ENCODE measurements around the gene OR2L2.
"Not testable (repeated sequence)": the region's sequence is repeated elsewhere in the genome, so short reads cannot be mapped to it uniquely, and the experiment has no call there.

Gene OR2L2

DNA sequence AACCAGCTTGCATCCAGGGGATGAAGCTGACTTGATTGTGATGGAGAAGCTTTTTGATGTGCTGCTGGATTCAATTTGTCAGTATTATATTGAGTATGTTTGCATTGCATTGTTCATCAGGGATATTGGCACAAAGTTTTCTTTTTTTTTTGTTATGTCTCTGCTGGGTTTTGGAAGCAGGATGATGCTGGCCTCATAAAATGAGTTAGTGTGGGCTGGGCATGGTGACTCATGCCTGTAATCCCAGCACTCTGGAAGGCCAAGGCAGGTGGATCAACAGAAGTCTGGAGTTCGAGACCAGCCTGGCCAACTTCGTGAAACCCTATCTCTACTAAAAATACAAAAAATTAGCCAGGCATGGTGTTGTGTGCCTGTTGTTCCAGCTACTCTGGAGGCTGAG lies 25.4 kb downstream of the OR2L2 start:
- no peak overlapping the region for H3K9ac ChIP-seq (ENCODE audit: low read depth, low read length)
- H3K4me1 ChIP-seq (ENCODE audit: control insufficient read depth, insufficient read depth, low read length): no peaks in the 10 kb centered on the region
- H3K9me3 ChIP-seq (ENCODE audit: control insufficient read depth, insufficient read depth, low read length): peaks cover 4% of the 10 kb centered on the region
- no peaks in the 10 kb centered on the region for H3K36me3 ChIP-seq (ENCODE audit: control insufficient read depth, insufficient read depth, low read length)
- H3K27me3 ChIP-seq (ENCODE audit: control insufficient read depth, insufficient read depth, low read length): no peaks in the 10 kb centered on the region
- no peak overlapping the region for H3K4me3 ChIP-seq (ENCODE audit: low read depth, low read length)

DNA sequence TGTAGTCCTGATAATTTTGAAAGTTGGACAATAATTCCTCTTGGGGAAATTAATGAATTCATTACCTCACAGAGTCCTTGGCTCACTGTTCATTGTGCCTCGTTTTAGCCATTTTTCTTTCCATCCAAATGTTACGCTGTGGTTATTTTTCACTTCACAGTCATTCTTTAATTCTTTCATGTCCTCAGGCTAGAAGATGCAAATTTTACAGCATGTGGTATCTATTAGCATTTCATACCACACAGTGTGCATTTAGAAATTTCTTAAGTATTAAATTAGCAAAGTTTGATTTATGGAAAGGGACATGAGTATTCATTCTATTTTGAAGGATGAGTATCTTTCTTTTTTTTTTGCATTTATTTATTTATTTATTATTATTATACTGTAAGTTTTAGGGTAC lies 35.2 kb downstream of the OR2L2 start:
- no peaks in the 10 kb centered on the region for H3K27me3 ChIP-seq (ENCODE audit: control insufficient read depth, insufficient read depth, low read length)
- no peaks in the 10 kb centered on the region for H3K4me1 ChIP-seq (ENCODE audit: control insufficient read depth, insufficient read depth, low read length)
- H3K4me3 ChIP-seq (ENCODE audit: low read depth, low read length): no peak overlapping the region
- H3K36me3 ChIP-seq (ENCODE audit: control insufficient read depth, insufficient read depth, low read length): no peaks in the 10 kb centered on the region
- no peak overlapping the region for H3K9ac ChIP-seq (ENCODE audit: low read depth, low read length)
- H3K9me3 ChIP-seq (ENCODE audit: control insufficient read depth, insufficient read depth, low read length): peaks cover 19% of the 10 kb centered on the region

DNA sequence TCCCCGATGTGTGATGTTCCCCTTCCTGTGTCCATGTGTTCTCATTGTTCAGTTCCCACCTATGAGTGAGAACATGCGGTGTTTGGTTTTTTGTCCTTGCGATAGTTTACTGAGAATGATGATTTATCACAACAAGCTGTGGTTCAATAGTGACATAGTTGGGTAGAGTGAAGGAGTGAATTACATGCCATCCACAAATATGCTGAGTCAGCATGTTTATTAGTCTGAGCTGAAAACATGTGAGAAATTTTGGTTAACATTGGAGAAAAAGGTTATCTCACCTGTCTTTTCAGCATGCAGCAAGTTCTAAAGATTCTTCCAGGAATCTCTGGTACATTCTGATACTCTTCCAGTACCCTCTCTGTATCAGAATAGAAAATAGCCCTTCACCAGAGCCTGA lies 35.7 kb downstream of the OR2L2 start:
- Histone ChIP-seq H3K9ac (ENCODE audit: low read depth, low read length) (no peak overlapping the region), H3K4me3 (ENCODE audit: low read depth, low read length) (no peak overlapping the region), H3K9me3 (ENCODE audit: control insufficient read depth, insufficient read depth, low read length) (peaks cover 19% of the 10 kb centered on the region), H3K4me1 (ENCODE audit: control insufficient read depth, insufficient read depth, low read length) (no peaks in the 10 kb centered on the region), H3K36me3 (ENCODE audit: control insufficient read depth, insufficient read depth, low read length) (no peaks in the 10 kb centered on the region), H3K27me3 (ENCODE audit: control insufficient read depth, insufficient read depth, low read length) (no peaks in the 10 kb centered on the region)

DNA sequence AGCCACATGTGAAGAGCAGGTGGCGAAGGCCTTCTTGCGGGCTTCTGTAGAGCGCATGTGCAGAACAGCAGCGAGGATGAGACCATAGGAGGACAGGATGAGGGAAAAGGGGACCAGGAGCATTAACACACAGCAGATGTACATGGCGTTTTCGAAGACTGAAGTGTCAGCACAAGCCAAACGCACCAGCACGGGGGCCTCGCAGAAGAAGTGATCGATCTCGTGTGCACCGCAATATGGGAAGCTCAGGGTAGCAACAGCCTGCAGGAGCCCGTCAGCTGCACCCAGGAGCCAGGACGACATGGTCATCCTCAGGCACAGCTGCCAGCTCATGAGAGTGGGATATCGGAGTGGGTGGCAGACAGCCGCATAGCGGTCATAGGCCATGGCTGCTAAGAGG lies 54.0 kb downstream of the OR2L2 start:
- H3K9me3 ChIP-seq (ENCODE audit: control insufficient read depth, insufficient read depth, low read length); H3K4me3 ChIP-seq (ENCODE audit: low read depth, low read length); H3K36me3 ChIP-seq (ENCODE audit: control insufficient read depth, insufficient read depth, low read length); H3K9ac ChIP-seq (ENCODE audit: low read depth, low read length); H3K27me3 ChIP-seq (ENCODE audit: control insufficient read depth, insufficient read depth, low read length); H3K4me1 ChIP-seq (ENCODE audit: control insufficient read depth, insufficient read depth, low read length): not testable (repeated sequence)
